HUES6 (cell line): ENCODE results near the gene MESD.

ENCODE experiments used
- H3K27ac ChIP-seq: 2 replicates; pipeline ENCODE4 v1.7.0; 2013; ENCODE audit warnings: low read depth, mild to moderate bottlenecking, low read length, inconsistent platforms
- H3K27me3 ChIP-seq: 2 replicates; pipeline ENCODE4 v1.6.1; 2013; ENCODE audit warnings: low read length; ENCODE audit not compliant: control insufficient read depth, insufficient read depth
- H3K36me3 ChIP-seq: 2 replicates; pipeline ENCODE4 v1.6.1; 2013; ENCODE audit warnings: low read length; ENCODE audit not compliant: control insufficient read depth, insufficient read depth
- H3K4me1 ChIP-seq: 2 replicates; pipeline ENCODE4 v1.6.1; 2013; ENCODE audit warnings: low read length; ENCODE audit not compliant: control insufficient read depth, insufficient read depth
- H3K4me3 ChIP-seq: 2 replicates; pipeline ENCODE4 v1.5.1; 2013; ENCODE audit warnings: low read depth, low read length
- H3K9ac ChIP-seq: one replicate; pipeline ENCODE4 v1.6.1; 2013; ENCODE audit warnings: mild to moderate bottlenecking, low read length
- H3K9me3 ChIP-seq: 2 replicates; pipeline ENCODE4 v1.6.1; 2013; ENCODE audit warnings: low read depth, low read length; ENCODE audit not compliant: control insufficient read depth, insufficient read depth

MESD gene

DNA sequence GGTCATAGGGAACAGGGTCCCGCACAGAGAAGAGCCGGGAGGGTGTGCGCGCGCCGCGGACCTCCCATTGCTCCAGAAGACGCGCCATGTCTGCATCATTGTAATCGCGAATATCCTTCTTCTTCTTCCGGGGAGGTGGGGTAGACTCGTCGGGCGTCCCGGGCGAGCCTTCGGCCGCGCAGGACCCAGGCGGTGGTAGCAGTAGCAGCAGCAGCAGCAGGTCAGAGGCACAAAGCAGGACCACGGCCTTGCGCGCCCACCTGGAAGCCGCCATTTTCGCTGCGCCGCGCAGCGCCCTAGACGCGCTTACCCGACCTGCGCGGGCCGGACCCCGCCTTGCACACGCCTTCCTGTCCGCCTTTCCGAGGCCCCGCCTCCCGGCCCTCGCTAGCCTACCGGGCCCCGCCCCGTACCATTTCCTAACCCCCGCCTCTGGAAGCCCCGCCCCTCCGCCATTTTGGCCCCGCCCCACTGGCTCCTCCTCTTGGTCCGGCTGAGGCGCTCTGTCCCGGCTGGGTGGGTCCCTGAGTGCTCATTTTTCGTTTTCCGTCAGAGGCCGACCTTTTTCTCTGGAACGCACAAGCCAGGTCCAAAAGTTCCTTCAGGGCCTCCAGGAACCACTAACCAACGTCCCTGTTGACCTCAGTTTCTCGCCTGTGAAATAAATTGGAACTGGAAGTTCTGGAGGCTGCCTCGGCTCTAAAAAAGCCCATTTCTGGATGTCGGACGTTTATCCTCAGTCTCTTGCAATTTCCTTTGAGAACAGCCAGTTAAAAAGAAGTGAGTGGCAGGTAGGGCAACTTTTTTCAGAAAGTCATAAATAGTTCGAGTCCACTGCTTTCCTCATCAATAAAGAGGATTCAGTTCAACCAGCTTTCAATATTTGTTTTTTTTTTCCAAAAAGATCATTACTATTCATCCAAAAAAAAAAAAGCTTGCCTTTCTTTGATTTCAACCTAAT, at the start of gene MESD:
Gene MESD, minus strand, starts transcription at position 302 of the 961 bp plus-strand sequence. Its CDS starts 28 bp downstream, at position 274.
- Histone ChIP-seq H3K27me3 (no peaks in the 10 kb centered on the region), H3K4me3 (peak within 1 kb of the TSS; percentile 99), H3K4me1 (peaks cover 33% of the 10 kb centered on the region), H3K9ac (peak within 1 kb of the TSS; percentile 97), H3K9me3 (no peaks in the 10 kb centered on the region), H3K27ac (peak within 1 kb of the TSS; percentile 97), H3K36me3 (no peaks in the 10 kb centered on the region)

- no peaks in the 10 kb centered on the region for H3K36me3 ChIP-seq
- H3K9ac ChIP-seq, result no peak overlapping the region
- no peak overlapping the region for H3K27ac ChIP-seq
- H3K4me3 ChIP-seq, result no peak overlapping the region
- H3K9me3 ChIP-seq, result no peaks in the 10 kb centered on the region
- no peaks in the 10 kb centered on the region for H3K4me1 ChIP-seq
- H3K27me3 ChIP-seq, result no peaks in the 10 kb centered on the region
Observed at GRCh38 chr15:81038975-81039607, 49.5 kb upstream of the MESD start.

DNA sequence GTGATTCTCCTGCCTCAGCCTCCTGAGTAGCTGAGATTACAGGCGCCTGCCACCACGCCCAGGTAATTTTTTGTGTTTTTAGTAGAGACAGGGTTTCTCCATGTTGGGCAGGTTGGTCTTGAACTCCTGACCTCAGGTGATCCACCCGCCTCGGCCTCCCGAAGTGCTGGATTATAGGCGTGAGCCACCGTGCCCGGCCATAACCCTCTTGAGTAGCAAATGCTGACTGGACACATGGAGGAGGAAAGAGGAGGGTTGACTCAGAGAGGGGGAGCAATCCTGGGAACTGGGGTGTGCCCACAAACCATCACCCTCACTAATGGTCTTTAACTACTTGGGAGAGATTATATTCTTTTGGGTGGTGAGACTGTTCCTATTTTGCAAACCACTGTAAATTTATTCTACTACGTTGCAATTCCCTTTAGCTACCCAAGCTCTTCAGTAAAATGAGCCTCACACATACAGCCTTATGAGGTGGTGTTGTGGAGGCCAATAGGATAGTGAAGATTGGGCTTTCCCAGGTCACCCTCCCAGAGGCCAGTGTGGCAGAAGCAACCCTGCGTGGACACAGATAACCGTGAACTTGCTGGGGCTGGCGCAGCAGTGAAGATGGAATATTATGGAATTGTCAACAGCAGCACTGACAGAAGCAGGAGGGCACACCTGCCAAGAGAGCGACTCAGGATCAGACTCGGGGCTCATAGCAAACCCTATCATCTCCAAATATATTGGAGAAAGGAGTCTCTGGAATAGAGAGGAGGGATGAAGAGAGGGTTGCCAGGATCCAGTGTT, 48.5 kb upstream of the MESD start:
- no peak overlapping the region for H3K27ac ChIP-seq

DNA sequence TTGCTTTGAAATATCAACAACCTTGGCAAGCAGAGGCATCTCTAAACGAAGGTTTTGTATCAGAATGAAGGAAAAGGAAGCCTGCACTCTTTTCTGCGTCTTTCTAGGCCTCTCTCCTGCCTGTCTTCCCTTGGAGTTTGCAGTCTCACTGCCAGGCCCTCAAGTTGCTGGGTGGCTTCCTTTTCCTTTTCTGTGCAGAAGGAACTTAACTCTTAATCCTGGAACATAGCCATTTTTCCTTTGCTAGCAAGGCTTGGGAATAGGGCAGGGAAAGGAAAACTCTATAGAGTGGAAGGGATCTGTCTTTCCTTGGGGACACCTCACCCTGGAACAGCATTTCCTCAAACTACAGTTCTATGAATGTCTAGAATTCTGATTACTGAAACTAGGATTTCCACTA, 43.9 kb upstream of the MESD start:
- Histone ChIP-seq H3K36me3 (no peaks in the 10 kb centered on the region), H3K27ac (no peak overlapping the region), H3K4me1 (no peaks in the 10 kb centered on the region; the same call in 1 of the 2 replicates), H3K9ac (no peak overlapping the region), H3K9me3 (peaks cover 14% of the 10 kb centered on the region), H3K4me3 (no peak overlapping the region), H3K27me3 (no peaks in the 10 kb centered on the region)

More for the DNA sequence above, 48.5 kb upstream of the MESD start:
- Histone ChIP-seq H3K27me3 (no peaks in the 10 kb centered on the region), H3K9ac (no peak overlapping the region), H3K9me3 (no peaks in the 10 kb centered on the region), H3K4me3 (no peak overlapping the region), H3K36me3 (no peaks in the 10 kb centered on the region), H3K4me1 (no peaks in the 10 kb centered on the region)

DNA sequence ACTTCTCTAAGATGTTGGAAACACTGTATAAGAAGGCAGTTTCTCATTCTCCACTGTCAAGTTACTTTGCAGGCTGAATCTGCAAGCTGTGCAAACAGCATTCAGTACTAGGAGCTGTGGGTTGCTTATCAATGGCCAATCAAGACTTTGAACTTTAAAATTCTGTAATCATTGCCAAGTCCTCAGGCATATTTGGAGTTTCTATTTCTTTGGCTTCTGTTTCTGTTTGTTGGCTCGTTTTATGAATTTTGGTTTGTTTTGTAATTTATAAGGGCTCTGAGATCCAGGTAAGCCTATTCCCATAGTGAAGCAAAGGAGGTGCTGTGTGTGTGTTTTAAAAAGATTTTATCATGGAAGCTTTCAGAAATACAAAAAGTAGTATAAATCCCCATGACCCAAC, 43.2 kb upstream of the MESD start:
- Histone ChIP-seq H3K9ac (no peak overlapping the region), H3K27ac (no peak overlapping the region), H3K4me3 (no peak overlapping the region), H3K27me3 (no peaks in the 10 kb centered on the region), H3K4me1 (no peaks in the 10 kb centered on the region; the same call in 1 of the 2 replicates), H3K36me3 (no peaks in the 10 kb centered on the region), H3K9me3 (peaks cover 14% of the 10 kb centered on the region)

DNA sequence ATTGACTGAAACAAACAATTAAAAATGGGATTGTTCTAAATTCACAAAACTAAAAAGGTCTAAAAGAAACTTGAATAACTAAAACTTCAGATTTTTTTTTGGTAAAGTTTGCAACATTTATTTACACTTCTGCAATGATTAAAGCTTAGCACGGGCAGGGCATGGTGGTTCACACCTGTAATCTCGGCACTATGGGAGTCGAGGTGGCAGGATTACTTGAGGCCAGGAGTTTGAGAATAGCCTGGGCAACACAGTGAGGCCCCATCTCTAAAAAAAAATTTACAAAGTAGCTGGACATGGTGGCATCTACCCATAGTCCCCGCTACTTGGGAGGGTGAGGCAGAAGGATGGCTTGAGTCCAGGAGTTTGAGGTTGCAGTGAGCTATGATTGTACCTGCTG, 42.7 kb upstream of the MESD start:
- no peaks in the 10 kb centered on the region for H3K27me3 ChIP-seq
- H3K4me1 ChIP-seq, result no peaks in the 10 kb centered on the region; the same call in 1 of the 2 replicates
- H3K27ac ChIP-seq, result no peak overlapping the region
- H3K9ac ChIP-seq, result no peak overlapping the region
- no peaks in the 10 kb centered on the region for H3K36me3 ChIP-seq
- peaks cover 14% of the 10 kb centered on the region for H3K9me3 ChIP-seq
- no peak overlapping the region for H3K4me3 ChIP-seq

DNA sequence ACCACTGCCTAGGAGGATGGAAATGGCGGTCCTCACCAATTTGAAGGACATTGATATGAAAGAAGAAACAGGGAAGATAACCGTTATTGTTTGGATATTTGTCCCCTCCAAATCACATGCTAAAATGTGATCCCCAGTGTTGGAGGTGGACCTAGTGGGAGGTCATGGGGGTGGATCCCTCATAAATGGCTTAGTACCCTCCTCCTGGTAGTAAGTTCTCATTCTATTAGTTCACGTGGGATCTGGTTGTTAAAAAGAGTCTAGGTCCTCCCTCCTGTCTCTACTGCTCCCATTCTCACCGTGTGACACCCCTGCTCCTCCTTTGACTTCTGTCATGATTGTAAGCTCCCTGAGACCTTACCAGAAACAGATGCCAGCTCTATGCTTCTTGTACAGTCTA, 41.6 kb upstream of the MESD start:
- Histone ChIP-seq H3K9me3 (peaks cover 14% of the 10 kb centered on the region), H3K27me3 (no peaks in the 10 kb centered on the region), H3K4me3 (no peak overlapping the region), H3K36me3 (no peaks in the 10 kb centered on the region), H3K9ac (no peak overlapping the region), H3K27ac (no peak overlapping the region), H3K4me1 (no peaks in the 10 kb centered on the region; the same call in 1 of the 2 replicates)

DNA sequence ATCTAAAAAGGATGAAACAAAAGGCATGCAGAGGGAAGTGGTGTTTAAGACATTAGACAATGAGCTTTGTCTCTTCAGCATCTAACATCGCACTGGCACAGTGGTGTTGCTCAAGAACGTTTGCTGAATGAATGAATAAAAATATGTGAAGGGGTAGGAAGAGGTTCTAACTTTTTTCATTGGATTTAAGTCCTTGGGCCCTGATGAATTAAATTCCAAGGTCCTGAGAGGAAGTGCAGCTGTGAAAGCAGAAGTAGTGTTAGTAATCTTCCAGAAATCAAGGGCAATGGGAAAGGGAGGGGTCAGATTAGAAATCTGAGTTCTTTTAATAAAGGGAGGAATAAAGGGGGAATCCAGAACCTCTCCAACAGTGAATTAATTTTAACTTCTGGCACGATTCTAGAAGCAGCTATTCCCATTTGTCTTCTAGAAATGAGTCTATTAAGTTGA, 40.7 kb upstream of the MESD start:
- no peak overlapping the region for H3K9ac ChIP-seq
- no peak overlapping the region for H3K4me3 ChIP-seq
- H3K9me3 ChIP-seq, result peaks cover 14% of the 10 kb centered on the region
- H3K36me3 ChIP-seq, result no peaks in the 10 kb centered on the region
- no peak overlapping the region for H3K27ac ChIP-seq
- no peaks in the 10 kb centered on the region for H3K27me3 ChIP-seq
- no peaks in the 10 kb centered on the region; the same call in 1 of the 2 replicates for H3K4me1 ChIP-seq

DNA sequence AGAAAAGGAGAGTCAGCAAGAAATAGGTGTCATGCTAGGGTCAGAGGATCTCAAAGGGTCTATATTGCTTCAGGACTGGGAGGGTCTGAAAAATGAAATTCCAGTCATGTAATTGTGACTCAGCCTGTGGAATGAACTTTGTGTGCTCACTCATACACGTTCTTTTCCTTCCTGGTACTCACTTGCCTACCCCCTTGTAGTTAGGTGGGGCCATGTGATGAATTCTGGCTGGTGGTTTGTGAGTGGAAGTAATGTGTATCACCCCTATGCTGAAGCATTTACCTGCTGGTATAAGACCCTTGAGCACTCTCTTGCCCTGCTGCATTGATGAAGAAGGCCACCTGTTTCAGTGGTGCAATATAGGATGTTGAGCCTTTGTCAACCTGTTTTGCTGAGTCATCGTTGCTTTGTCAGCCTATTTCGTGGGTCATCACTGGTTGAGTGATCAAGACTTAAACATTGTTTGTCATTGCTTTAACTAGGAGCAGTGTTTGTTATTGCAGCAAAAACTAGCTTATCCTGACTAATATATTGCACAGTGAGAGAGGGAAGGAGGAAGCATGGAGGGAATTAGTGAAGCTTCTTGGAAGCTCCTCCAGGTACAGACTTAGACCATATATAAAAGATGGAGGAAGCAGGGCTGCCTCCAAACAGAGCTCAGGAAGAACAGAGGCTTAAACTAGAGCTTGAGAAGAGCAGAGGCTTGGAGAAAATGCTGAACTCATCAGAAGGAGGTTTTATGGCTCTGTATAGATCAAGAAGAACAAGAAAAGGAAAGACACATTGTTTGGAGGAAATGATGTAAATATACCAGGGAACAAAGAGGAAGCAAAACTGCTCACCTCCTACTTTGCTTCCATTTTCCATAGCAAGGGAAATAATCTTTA, 40.0 kb upstream of the MESD start:
- Histone ChIP-seq H3K4me3 (no peak overlapping the region), H3K27ac (no peak overlapping the region), H3K9ac (no peak overlapping the region), H3K4me1 (peaks cover under 1% of the 10 kb centered on the region; the same call in 1 of the 2 replicates), H3K9me3 (peaks cover 14% of the 10 kb centered on the region), H3K27me3 (no peaks in the 10 kb centered on the region), H3K36me3 (no peaks in the 10 kb centered on the region)
